Erythroblast (primary cell): ENCODE data around the gene MAPK12.

Experiments used
- DNase-seq, 2 experiments: peaks; one replicate each; lab custom pipeline; 2025; lab: John Stamatoyannopoulos, UW
- GATA1 ChIP-seq: IDR thresholded peaks from 2 replicates; pipeline ENCODE4 v1.6.1; 2011; ENCODE audit warnings: low read depth, mild to moderate bottlenecking, control low read depth, low read length, moderate library complexity
- POLR2A ChIP-seq: IDR thresholded peaks from 2 replicates; pipeline ENCODE4 v1.6.1; 2011; ENCODE audit warnings: mild to moderate bottlenecking, low read length

MAPK12 gene

DNA sequence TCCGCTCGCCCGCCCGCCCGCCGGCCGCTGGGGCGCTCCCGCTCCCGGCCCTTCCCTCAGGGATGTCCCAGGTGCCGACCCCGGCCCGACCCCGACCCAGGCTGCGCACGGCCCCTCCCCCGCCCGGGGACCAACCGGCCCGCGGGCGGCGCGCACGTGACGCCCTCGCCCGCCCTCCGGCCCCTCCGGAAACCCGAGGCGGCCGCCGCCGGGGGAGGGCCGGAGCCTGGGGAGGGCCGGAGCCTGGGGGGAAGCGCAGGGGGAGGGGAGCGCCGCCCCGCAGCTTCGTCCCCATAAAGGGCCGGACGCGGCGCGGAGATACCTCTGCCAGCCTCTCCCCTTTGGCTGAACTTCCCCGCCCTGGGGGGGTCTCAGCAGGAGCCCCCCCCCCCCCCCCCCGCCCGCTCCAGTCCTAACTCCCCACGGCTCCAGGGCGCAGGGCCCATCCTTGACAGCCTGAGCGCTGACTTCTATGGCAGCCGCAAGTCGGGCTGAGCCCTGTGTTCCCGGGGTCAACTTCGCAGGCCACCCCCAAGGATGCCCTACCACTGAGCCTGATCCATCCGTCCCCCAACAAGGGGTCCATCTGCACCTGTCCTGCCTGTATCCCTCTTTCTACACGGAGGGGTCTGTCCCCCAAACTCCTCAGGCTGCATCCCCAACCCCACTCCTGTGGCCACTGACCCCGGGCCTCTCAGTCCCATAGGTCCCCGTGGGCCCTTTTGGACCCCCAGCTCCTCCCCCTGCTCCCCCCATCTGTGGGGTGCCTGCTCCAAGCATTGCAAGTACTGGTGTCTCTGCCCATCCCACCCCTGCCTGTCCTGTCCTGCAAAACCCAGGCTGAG, at the start of gene MAPK12:
TSS of gene MAPK12 (minus strand) at position 69 of the 845 bp plus-strand sequence. CDS start 174 bp downstream, outside the sequence.
- no peak for DNase-seq
- TF ChIP-seq POLR2A, result no peak
- TF ChIP-seq GATA1, result no peak

DNA sequence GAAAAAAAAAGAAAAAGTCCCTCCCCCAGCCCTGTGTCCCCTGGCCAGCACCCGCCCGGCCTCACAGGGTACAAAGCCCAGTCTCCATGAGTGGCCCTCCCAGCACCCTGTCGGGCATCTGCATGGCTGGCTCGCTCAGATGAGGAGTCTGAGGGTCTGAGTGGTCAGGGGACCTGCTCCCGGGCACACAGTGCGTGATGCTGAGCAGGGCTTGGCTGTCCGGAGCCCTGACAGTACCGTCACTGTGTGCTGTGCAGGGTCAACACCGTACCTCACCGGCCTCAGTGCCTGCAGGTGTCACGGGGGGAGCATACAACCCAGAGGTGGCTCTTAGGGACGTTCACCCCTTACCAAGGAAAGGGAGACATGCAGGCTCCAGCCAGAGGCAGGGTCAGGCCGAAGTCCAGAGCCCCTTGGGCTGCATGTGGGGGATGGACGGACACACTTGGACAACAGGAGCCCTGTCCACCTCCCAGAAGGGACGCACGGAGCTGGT, 49.5 kb upstream of the MAPK12 start:
- DNase-seq, result no peak
- TF ChIP-seq POLR2A (no peak), GATA1 (no peak)

- DNase-seq, result no peak
- TF ChIP-seq GATA1, result no peak
- no peak for TF ChIP-seq POLR2A
Measured at GRCh38 chr22:50310031-50310722, 48.7 kb upstream of the MAPK12 start.

GRCh38 chr22:50309601-50309991, 48.1 kb upstream of the MAPK12 start:
- no peak for DNase-seq
- TF ChIP-seq POLR2A, result no peak
- TF ChIP-seq GATA1, result no peak

- DNase-seq, result no peak
- TF ChIP-seq GATA1, result no peak
- TF ChIP-seq POLR2A, result no peak
Measured at GRCh38 chr22:50308986-50309600, 47.6 kb upstream of the MAPK12 start.

- TF ChIP-seq POLR2A, result no peak
- TF ChIP-seq GATA1, result no peak
- no peak for DNase-seq
Measured at GRCh38 chr22:50308597-50308935, 47.1 kb upstream of the MAPK12 start.

DNA sequence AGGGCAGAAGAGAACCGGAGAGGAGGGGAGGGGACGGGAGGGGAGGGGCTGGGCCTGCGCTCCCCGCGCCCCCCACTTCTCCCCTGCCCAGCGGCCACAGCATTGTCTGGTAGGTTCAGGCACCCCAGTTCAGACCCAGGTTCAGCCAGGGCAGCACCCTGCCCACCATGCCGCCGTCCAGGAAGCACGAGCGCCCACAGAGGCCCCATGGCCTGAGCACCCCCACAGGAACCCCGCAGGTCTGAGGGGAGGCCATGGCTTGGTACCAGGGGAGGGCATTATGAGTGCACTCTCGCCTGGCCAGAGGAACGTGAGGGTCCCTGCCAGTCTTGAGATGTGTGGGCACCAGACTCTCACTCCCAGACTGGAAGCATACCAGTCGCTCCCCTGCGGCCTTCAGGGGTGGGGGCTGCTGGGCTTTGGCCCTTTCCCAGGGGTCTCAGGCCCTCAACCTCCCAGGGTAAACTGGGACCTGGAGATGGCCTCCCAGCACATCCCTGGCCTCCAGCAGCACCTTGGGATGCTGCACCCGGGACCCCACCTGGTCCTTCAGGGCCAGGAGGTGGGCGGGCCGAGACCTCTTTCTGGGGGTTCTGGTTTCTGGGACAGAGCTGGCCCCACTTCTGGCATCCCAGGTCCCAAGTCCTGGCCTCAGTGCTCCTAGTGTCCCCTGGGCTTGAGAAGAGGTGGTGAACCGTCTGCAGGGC, 46.6 kb upstream of the MAPK12 start:
- no peak for DNase-seq
- TF ChIP-seq POLR2A, result no peak
- no peak for TF ChIP-seq GATA1

GRCh38 chr22:50306753-50307749, 45.6 kb upstream of the MAPK12 start, which contains the start of gene PLXNB2:
Gene PLXNB2 (minus strand): TSS chr22:50307646. CDS start chr22:50290584, 17,062 bp downstream.
- TF ChIP-seq POLR2A, result no peak
- TF ChIP-seq GATA1, result no peak
- peak; percentile 47 to 58 for DNase-seq

DNA sequence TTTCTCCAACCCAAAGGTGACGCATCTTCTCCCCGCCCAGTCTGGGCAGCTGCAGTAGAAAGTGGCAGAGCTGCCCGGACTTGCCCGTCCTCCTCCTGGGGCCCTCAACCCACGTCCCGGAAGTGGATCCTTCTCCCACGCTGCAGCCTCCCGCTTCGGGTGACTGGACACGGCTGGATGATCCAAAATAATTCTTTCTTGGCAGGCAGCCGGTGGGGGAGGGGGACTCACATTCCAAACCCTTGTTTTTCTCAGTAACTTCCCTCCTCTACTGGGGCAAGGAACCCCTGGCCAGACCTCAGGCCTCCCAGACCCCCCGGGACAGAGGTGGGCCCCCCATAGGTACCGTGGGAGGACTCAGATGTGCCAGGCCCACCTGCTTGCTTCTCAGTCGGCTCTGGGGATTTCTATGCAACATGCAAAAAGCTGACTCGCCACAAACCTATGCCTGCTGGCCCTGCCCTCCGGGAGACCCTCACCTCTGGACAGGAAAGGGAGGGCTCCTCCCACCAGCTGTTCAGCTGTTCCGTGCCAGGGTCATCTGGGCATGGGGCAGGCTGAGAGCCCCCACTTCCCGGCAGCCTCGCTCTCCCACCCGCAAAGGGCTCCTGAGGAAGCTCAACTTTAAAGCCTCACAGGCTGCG, 44.6 kb upstream of the MAPK12 start:
- peak in 1 of 2 experiments; percentile 28 for DNase-seq
- TF ChIP-seq POLR2A (peak; percentile 42), GATA1 (no peak)

GRCh38 chr22:50305393-50305922, 44.0 kb upstream of the MAPK12 start:
- TF ChIP-seq POLR2A, result no peak
- TF ChIP-seq GATA1, result no peak
- DNase-seq, result no peak
